HG03571 (cell line): ENCODE results near the gene FMNL2.

Experiments used
- ATAC-seq: cut with Tn5 transposase; IDR thresholded peaks from one replicate; pipeline ENCODE4 v1.9.1; 2021; ENCODE audit not compliant: unreplicated experiment

Gene FMNL2

GRCh38 chr2:152548111-152548875 is 213.3 kb downstream of the FMNL2 start:
- no peak for ATAC-seq

DNA sequence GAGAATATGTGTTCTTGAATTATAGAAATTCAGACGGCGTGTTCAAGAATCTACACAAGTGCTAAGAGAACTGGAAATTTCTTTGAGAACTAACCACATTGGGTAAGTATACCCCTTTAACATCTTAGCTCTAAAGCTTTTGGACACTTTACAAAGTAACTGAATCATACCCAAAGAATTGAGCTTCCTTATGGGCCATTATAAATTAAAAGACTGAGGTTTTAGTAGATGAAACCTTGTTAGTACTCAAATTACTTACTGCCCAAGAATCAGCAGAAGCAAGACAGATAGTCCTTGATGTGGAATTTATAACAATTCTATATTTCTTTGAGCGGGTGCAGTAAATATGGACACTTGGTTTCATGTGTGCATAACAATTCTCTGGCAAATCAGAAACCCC is 214.0 kb downstream of the FMNL2 start:
- no peak for ATAC-seq

DNA sequence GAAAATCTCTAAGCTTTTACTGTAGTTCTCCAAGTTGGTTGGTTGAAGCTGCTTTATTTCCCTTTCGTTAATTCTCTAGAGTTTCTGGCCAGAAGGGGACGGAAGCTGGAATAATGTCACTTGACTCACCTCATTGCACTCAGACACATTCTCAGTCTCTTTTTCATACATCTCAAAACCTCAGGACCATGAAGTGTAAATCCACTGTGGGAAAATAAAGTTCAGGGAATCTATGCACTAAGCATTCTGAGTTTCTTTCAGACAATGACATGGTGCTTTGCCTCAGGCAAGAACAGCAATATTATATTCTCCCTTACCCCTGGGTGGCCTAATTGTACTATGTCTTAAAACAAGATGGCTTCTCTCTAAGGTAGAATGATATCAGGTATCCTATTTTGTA is 214.4 kb downstream of the FMNL2 start:
- ATAC-seq: no peak

GRCh38 chr2:152550386-152550785 is 215.4 kb downstream of the FMNL2 start:
- ATAC-seq: no peak

GRCh38 chr2:152552888-152553287 is 217.9 kb downstream of the FMNL2 start:
- ATAC-seq: no peak

- ATAC-seq: no peak
Observed at GRCh38 chr2:152553518-152553917, 218.5 kb downstream of the FMNL2 start.

- no peak for ATAC-seq
Observed at GRCh38 chr2:152555048-152555447, 220.1 kb downstream of the FMNL2 start.

DNA sequence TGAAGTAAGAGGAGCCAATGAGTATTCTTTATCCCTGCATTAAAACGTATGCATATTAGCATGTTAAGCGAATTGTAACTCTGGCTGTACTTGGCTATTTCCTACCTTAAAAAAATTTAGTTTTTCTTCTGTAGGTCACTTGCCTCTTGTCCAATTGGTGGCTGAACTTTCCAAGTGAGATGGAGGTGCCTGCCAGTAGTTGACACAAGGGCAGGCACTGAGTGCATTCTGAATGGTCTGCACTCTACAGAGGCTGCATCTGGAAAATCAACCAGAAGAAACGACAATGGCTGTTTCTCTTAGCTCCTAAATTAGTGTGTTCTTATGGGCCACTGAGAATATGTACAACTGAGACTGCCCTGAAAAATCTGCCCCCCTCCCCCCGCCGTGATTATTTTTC is 221.5 kb downstream of the FMNL2 start:
- ATAC-seq: no peak

GRCh38 chr2:152557273-152557888 is 222.4 kb downstream of the FMNL2 start:
- ATAC-seq: no peak

GRCh38 chr2:152558158-152558984 is 223.4 kb downstream of the FMNL2 start:
- ATAC-seq: peak; percentile 51

- peak; percentile 25 for ATAC-seq
Observed at GRCh38 chr2:152559008-152559407, 224.0 kb downstream of the FMNL2 start.

DNA sequence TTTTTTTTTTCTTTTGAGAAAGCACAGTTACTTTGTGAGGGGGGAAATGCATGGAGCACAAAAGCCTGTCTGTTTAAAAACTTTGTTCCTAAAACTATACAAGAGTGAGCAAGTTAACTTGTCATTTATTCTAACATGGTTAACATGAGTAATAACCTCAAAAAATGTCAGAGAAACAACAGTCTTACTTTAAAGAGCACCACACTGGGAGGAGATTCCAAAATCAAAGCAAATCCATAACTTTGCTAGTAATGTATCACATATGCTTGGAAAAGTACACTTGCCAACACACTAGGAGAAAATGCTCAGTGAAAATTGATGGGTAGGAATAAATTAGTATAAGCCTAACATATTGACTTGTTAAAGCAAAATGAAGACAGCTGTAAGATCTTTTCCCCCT is 225.2 kb downstream of the FMNL2 start:
- ATAC-seq: no peak

DNA sequence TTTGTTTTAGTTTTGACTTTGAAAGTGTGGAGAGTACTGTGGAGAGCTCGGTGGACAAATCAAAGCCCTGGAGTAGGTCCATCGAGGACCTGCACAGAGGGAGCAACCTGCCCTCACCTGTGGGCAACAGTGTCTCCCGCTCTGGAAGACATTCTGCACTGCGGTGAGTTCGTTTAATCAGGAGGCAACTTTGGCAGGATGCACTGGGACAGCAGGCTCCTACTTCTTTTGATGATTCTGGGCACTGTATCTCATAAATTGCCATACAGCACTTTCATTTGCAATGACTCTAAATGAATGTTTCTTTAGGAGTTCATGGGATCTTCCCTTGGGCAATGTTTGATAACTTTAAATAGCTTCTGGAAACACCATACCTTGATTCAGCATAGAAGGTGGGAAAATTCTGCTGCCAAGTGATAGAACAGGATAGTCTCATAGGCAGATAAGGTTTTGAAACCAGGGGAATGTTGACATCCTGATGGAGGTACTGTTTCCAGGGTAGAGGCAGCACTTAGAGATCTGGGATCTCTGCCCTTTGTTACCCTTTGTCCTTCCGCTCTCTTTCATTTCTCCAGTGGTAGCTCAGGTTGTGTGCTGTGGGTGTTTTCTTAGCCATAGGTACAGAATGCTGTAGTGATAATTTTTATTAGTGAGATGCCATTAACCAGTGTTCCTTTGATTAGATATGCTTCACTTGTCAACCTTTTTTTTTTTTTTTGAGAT is 226.1 kb downstream of the FMNL2 start:
- ATAC-seq: no peak

- ATAC-seq: no peak
Observed at GRCh38 chr2:152562198-152562884, 227.4 kb downstream of the FMNL2 start.

DNA sequence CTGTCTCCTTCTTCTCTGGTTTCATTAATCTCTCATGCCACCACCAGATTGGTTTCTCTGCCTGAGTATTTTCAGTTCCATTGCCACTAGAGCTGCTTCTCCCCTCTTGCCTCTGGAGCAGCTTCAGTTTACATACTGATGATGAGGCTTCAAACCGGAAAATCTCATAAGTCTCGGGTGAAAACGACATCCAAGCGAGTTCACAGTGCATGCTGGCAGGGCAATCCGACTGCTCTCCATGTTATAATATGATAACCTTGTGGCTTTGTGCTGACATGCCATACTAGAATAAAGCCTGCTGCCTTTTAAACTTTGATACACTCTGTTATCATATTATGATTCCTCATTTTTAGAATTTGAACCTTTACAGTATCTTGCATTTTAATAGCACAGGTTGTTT is 228.8 kb downstream of the FMNL2 start:
- no peak for ATAC-seq

- ATAC-seq: peak; percentile 63
Observed at GRCh38 chr2:152564754-152565551, 230.0 kb downstream of the FMNL2 start.

DNA sequence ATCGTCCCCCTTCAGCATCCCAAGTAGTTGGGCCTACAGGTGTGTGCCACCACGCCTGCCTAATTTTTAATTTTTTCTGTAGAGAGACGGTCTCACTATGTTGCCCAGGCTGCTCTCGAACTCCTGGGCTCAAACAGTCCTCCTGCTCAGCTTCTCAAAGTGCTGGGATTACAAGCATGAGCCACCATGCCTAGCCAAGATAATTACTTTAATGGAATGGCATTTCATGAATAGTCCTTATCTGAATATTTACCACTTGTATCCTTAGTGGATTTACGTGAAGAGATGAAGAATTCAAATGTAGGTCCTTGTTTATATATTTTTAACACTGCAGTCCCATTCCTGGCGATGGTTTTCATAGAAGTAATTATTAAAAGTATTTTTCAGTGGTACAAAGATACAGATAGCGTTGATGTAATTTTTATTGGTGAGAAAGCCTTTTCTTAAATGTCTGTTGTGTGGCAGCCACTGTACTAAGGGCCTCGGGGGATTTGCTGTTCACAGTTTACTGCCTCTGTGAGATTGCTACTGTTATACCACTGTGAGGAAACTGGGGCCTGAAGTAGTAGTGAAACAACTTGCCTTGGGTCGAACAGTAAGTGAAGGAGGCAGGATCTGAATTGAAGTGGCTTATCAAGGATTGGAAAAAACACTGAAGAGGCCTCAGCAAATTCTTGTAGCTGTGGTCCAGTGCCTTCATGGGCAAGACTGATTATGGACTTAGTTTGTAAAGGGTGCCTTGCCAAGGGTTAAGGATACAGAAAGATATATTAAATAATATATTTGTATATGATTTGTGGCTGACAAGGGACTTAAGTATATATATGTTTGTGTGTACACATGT is 231.1 kb downstream of the FMNL2 start:
- peak; percentile 84 for ATAC-seq

GRCh38 chr2:152566728-152567069 is 231.7 kb downstream of the FMNL2 start:
- no peak for ATAC-seq

DNA sequence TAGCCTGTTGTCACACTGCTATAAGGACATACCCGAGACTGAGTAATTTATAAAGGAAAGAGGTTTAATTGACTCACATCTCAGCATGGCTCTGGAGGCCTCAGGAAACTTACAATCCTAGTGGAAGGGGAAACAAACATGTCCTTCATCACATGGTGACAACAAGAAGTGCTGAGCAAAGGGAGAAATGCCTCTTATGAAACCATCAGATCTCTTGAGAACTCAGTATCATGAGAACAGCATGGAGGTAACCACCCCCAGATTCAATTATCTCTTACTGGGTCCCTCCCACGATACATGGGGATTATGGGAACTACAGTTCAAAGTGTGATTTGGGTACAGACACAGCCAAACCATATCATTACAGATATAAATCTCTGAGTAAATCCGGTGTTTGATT is 233.6 kb downstream of the FMNL2 start:
- no peak for ATAC-seq
